Fibroblast of pulmonary artery (primary cell): ENCODE results near the gene MYO3A.

Source experiments
- DNase-seq: peaks from one replicate; pipeline ENCODE4 v3.0.0-alpha.2; 2010; ENCODE audit warnings: low read depth
- H3K4me3 ChIP-seq: replicated peaks from 2 replicates; pipeline ENCODE4 v1.5.1; 2011; ENCODE audit warnings: low read depth, mild to moderate bottlenecking, control low read depth, low read length, moderate library complexity
- CTCF ChIP-seq: IDR thresholded peaks from 2 replicates; pipeline ENCODE4 v1.5.1; 2011; ENCODE audit warnings: mild to moderate bottlenecking, control low read depth, low read length, inconsistent platforms; ENCODE audit errors: missing control alignments

MYO3A gene

GRCh38 chr10:25933653-25934608 lies at the start of gene MYO3A:
MYO3A (plus strand) TSS chr10:25934229; CDS start chr10:25952111, 17,882 bp downstream.
- no peak for TF ChIP-seq CTCF
- no peak for DNase-seq
- H3K4me3 ChIP-seq, result no peak within 1 kb of the TSS

- no peak overlapping the region for H3K4me3 ChIP-seq
- no peak for TF ChIP-seq CTCF
- DNase-seq, result no peak
Measured at GRCh38 chr10:25888627-25889026, 45.4 kb upstream of the MYO3A start.

- no peak overlapping the region for H3K4me3 ChIP-seq
- DNase-seq, result no peak
- TF ChIP-seq CTCF, result no peak
Measured at GRCh38 chr10:25890995-25891394, 43.0 kb upstream of the MYO3A start.

GRCh38 chr10:25895856-25896255 lies 38.2 kb upstream of the MYO3A start:
- no peak for TF ChIP-seq CTCF
- no peak overlapping the region for H3K4me3 ChIP-seq
- DNase-seq, result no peak

- no peak for TF ChIP-seq CTCF
Measured at GRCh38 chr10:25896421-25896820, 37.6 kb upstream of the MYO3A start.

GRCh38 chr10:25899304-25899703 lies 34.7 kb upstream of the MYO3A start:
- TF ChIP-seq CTCF, result no peak
- DNase-seq, result no peak
- H3K4me3 ChIP-seq, result no peak overlapping the region

More at GRCh38 chr10:25896421-25896820, 37.6 kb upstream of the MYO3A start:
- no peak for DNase-seq
- no peak overlapping the region for H3K4me3 ChIP-seq
